ENCODE data around the gene WDR46. TPM values are rescaled to one million over a fixed set of nuclear protein-coding genes. Genes with fewer than 3 reads are reported as not detected.
A peak's percentile ranks its signal among the peaks of the same experiment; 100 is the strongest.

The WDR46 gene
- polyA plus RNA-seq, 1 donor from 2014 or later = 62.5 TPM

DNA sequence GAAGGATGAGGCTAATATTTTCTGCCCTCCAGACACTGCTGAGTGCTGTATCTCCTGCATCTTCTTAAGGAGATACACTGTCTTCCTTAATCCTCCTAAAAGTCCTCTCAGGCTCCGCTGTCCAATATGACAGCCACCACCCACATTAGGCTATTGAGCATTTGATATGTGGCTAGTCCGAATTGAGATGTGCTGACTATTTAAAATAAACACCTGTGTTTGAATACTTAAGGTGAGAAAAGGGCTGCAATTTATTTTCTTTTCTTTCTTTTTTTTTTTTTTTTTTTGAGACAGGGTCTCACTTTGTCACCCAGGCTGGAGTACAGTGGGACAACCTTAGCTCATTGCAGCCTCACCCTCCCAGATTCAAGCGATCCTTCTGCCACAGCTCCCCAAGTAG lies 12.8 kb upstream of the WDR46 start:
- Histone ChIP-seq H3K4me2 (ENCODE audit: low read length) (no peak overlapping the region), H3K9me2 (ENCODE audit: insufficient read depth, low read length) (no peaks in the 10 kb centered on the region), H3K27me3 (ENCODE audit: insufficient read depth, low read depth, low read length) (no peaks in the 10 kb centered on the region), H4K20me1 (ENCODE audit: insufficient read depth) (no peaks in the 10 kb centered on the region), H2AFZ (ENCODE audit: low read depth, low read length) (no peak overlapping the region), H3K9ac (ENCODE audit: low read length) (no peak overlapping the region), H3F3A (ENCODE audit: insufficient read depth, low read length, poor library complexity, severe bottlenecking) (no peaks in the 10 kb centered on the region), H3K36me3 (ENCODE audit: insufficient read depth, low read length) (no peaks in the 10 kb centered on the region), H3K79me2 (replicated peaks; ENCODE audit: insufficient read depth, low read length) (peaks cover 12% of the 10 kb centered on the region), H3K27ac (ENCODE audit: low read length) (no peak overlapping the region), H3K9me3 (ENCODE audit: low read length) (no peaks in the 10 kb centered on the region), H3K4me3 (ENCODE audit: low read length) (no peak overlapping the region)
- TF ChIP-seq, protein P1, sequence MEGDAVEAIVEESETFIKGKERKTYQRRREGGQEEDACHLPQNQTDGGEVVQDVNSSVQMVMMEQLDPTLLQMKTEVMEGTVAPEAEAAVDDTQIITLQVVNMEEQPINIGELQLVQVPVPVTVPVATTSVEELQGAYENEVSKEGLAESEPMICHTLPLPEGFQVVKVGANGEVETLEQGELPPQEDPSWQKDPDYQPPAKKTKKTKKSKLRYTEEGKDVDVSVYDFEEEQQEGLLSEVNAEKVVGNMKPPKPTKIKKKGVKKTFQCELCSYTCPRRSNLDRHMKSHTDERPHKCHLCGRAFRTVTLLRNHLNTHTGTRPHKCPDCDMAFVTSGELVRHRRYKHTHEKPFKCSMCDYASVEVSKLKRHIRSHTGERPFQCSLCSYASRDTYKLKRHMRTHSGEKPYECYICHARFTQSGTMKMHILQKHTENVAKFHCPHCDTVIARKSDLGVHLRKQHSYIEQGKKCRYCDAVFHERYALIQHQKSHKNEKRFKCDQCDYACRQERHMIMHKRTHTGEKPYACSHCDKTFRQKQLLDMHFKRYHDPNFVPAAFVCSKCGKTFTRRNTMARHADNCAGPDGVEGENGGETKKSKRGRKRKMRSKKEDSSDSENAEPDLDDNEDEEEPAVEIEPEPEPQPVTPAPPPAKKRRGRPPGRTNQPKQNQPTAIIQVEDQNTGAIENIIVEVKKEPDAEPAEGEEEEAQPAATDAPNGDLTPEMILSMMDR (IDR thresholded peaks at IDR 0.05; ENCODE audit: poor library complexity, severe bottlenecking) = no peak
- TF ChIP-seq SMC3 (conservative IDR thresholded peaks at IDR 0.05; ENCODE audit: poor library complexity) (no peak), EP300 (conservative IDR thresholded peaks at IDR 0.05; ENCODE audit: poor library complexity, severe bottlenecking) (no peak), POLR2AphosphoS5 (IDR thresholded peaks at IDR 0.05) (no peak), REST (IDR thresholded peaks at IDR 0.05; ENCODE audit: borderline replicate concordance) (no peak), EZH2 (IDR thresholded peaks at IDR 0.05; ENCODE audit: borderline replicate concordance, insufficient read depth, low read length, poor library complexity, severe bottlenecking) (no peak), MXI1 (conservative IDR thresholded peaks at IDR 0.05; ENCODE audit: poor library complexity, severe bottlenecking) (no peak), RAD21 (conservative IDR thresholded peaks at IDR 0.05) (no peak), TAF1 (IDR thresholded peaks at IDR 0.05; ENCODE audit: low read depth) (no peak)

GRCh38 chr6:33299237-33299944 lies 10.4 kb upstream of the WDR46 start:
- Histone ChIP-seq H3K27ac (ENCODE audit: low read length) (peak overlapping the region; percentile 96), H3F3A (ENCODE audit: insufficient read depth, low read length, poor library complexity, severe bottlenecking) (no peaks in the 10 kb centered on the region), H3K27me3 (ENCODE audit: insufficient read depth, low read depth, low read length) (no peaks in the 10 kb centered on the region), H3K9ac (ENCODE audit: low read length) (peak overlapping the region; percentile 94), H3K9me3 (ENCODE audit: low read length) (no peaks in the 10 kb centered on the region), H3K9me2 (ENCODE audit: insufficient read depth, low read length) (no peaks in the 10 kb centered on the region), H2AFZ (ENCODE audit: low read depth, low read length) (peak overlapping the region; percentile 77), H4K20me1 (ENCODE audit: insufficient read depth) (no peaks in the 10 kb centered on the region), H3K79me2 (replicated peaks; ENCODE audit: insufficient read depth, low read length) (peaks cover 12% of the 10 kb centered on the region), H3K4me2 (ENCODE audit: low read length) (peak overlapping the region; percentile 49), H3K4me3 (ENCODE audit: low read length) (peak overlapping the region; percentile 91), H3K36me3 (ENCODE audit: insufficient read depth, low read length) (no peaks in the 10 kb centered on the region)
- TF ChIP-seq TAF1 (IDR thresholded peaks at IDR 0.05; ENCODE audit: low read depth) (peak; percentile 79), MXI1 (conservative IDR thresholded peaks at IDR 0.05; ENCODE audit: poor library complexity, severe bottlenecking) (peak; percentile 81), POLR2AphosphoS5 (IDR thresholded peaks at IDR 0.05) (peak; percentile 94), SMC3 (conservative IDR thresholded peaks at IDR 0.05; ENCODE audit: poor library complexity) (peak; percentile 79), EZH2 (IDR thresholded peaks at IDR 0.05; ENCODE audit: borderline replicate concordance, insufficient read depth, low read length, poor library complexity, severe bottlenecking) (no peak), RAD21 (conservative IDR thresholded peaks at IDR 0.05) (peak; percentile 67), REST (IDR thresholded peaks at IDR 0.05; ENCODE audit: borderline replicate concordance) (peak; percentile 75), EP300 (conservative IDR thresholded peaks at IDR 0.05; ENCODE audit: poor library complexity, severe bottlenecking) (peak; percentile 24)
- TF ChIP-seq, protein P1 (IDR thresholded peaks at IDR 0.05; ENCODE audit: poor library complexity, severe bottlenecking) = peak; percentile 90
